ENCODE results near the gene TUBGCP3.

DNA sequence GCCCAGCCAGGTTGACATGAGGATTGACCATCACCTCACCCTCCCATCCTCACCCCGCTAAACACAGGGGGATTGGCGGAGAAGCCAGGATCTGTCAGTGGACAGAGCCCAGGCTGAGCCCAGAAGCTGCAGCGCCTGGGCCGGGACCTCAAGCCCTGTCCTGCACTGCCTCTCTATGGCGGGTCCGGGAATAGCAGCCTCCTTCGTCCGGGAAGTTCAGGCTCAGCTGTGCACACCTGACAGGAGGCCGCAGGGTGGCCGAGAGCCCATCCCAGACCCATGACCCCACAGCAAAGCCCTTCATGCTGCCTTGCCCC, 144.0 kb downstream of the TUBGCP3 start:
- no peak for TF ChIP-seq POLR2A (IDR thresholded peaks at IDR 0.05)
- TF ChIP-seq, protein P1, sequence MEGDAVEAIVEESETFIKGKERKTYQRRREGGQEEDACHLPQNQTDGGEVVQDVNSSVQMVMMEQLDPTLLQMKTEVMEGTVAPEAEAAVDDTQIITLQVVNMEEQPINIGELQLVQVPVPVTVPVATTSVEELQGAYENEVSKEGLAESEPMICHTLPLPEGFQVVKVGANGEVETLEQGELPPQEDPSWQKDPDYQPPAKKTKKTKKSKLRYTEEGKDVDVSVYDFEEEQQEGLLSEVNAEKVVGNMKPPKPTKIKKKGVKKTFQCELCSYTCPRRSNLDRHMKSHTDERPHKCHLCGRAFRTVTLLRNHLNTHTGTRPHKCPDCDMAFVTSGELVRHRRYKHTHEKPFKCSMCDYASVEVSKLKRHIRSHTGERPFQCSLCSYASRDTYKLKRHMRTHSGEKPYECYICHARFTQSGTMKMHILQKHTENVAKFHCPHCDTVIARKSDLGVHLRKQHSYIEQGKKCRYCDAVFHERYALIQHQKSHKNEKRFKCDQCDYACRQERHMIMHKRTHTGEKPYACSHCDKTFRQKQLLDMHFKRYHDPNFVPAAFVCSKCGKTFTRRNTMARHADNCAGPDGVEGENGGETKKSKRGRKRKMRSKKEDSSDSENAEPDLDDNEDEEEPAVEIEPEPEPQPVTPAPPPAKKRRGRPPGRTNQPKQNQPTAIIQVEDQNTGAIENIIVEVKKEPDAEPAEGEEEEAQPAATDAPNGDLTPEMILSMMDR (IDR thresholded peaks at IDR 0.05) = peak; percentile 63 to 87 (median 78)
